Measurements from ENCODE around the gene EMILIN1.
A peak's percentile ranks its signal among the peaks of the same experiment; 100 is the strongest.

EMILIN1 gene

GRCh38 chr2:27042985-27043634 is 35.3 kb upstream of the EMILIN1 start:
- H3K36me3 Mint-ChIP-seq (ENCODE audit: insufficient read depth), result peaks cover 17% of the 10 kb centered on the region
- DNase-seq (ENCODE audit: low spot score in 2 of 2), result no peak
- ATAC-seq (replicated peaks; ENCODE audit: extremely low read depth, poor library complexity, severe bottlenecking), result no peak

GRCh38 chr2:27049422-27050280 is 28.8 kb upstream of the EMILIN1 start:
- peaks cover 13% of the 10 kb centered on the region for H3K27me3 Mint-ChIP-seq
- ATAC-seq (replicated peaks; ENCODE audit: extremely low read depth, poor library complexity, severe bottlenecking), result peak; percentile 22
- H3K4me1 Mint-ChIP-seq, result peaks cover 30% of the 10 kb centered on the region
- peaks cover 8% of the 10 kb centered on the region for H3K9me3 Mint-ChIP-seq
- peak overlapping the region; percentile 100 for H3K27ac Mint-ChIP-seq (ENCODE audit: low read depth)
- DNase-seq (ENCODE audit: low spot score in 2 of 2), result peak in 1 of 2 donors; percentile 37
- peak overlapping the region; percentile 98 for H3K4me3 Mint-ChIP-seq
- H3K36me3 Mint-ChIP-seq (ENCODE audit: insufficient read depth), result peaks cover 36% of the 10 kb centered on the region

More at GRCh38 chr2:27042985-27043634, 35.3 kb upstream of the EMILIN1 start:
- Mint-ChIP-seq H3K4me3 (no peak overlapping the region), H3K27ac (ENCODE audit: low read depth) (no peak overlapping the region), H3K27me3 (no peaks in the 10 kb centered on the region), H3K9me3 (no peaks in the 10 kb centered on the region), H3K4me1 (no peaks in the 10 kb centered on the region)

- ATAC-seq (replicated peaks; ENCODE audit: extremely low read depth, poor library complexity, severe bottlenecking) (peak; percentile 72), DNase-seq (ENCODE audit: low spot score in 2 of 2) (peak; percentile 94 to 98)
- Mint-ChIP-seq H3K27me3 (peaks cover 13% of the 10 kb centered on the region), H3K4me3 (peak overlapping the region; percentile 98), H3K36me3 (ENCODE audit: insufficient read depth) (peaks cover 40% of the 10 kb centered on the region), H3K9me3 (peaks cover 8% of the 10 kb centered on the region), H3K27ac (ENCODE audit: low read depth) (peak overlapping the region; percentile 100), H3K4me1 (peaks cover 30% of the 10 kb centered on the region)
Measured at GRCh38 chr2:27050281-27050995, 28.0 kb upstream of the EMILIN1 start.

- Mint-ChIP-seq H3K4me3 (peak within 1 kb of the TSS; percentile 98), H3K9me3 (peaks cover 8% of the 10 kb centered on the region), H3K36me3 (ENCODE audit: insufficient read depth) (peaks cover 44% of the 10 kb centered on the region), H3K4me1 (peaks cover 30% of the 10 kb centered on the region), H3K27ac (ENCODE audit: low read depth) (peak within 1 kb of the TSS; percentile 100), H3K27me3 (peaks cover 13% of the 10 kb centered on the region)
- peak; percentile 97 to 98 for DNase-seq (ENCODE audit: low spot score in 2 of 2)
- ATAC-seq (replicated peaks; ENCODE audit: extremely low read depth, poor library complexity, severe bottlenecking), result peak; percentile 79
Measured at GRCh38 chr2:27050996-27051901, 27.2 kb upstream of the EMILIN1 start, which contains the start of gene AGBL5. Gene AGBL5 (plus strand): TSS chr2:27051668. CDS start chr2:27052959, 1,291 bp downstream.

- Mint-ChIP-seq H3K36me3 (ENCODE audit: insufficient read depth) (peaks cover 47% of the 10 kb centered on the region), H3K27me3 (peaks cover 13% of the 10 kb centered on the region), H3K4me1 (peaks cover 30% of the 10 kb centered on the region), H3K27ac (ENCODE audit: low read depth) (peak overlapping the region; percentile 100), H3K4me3 (peak overlapping the region; percentile 98), H3K9me3 (peaks cover 8% of the 10 kb centered on the region)
- ATAC-seq (replicated peaks; ENCODE audit: extremely low read depth, poor library complexity, severe bottlenecking), result peak; percentile 1
- no peak for DNase-seq (ENCODE audit: low spot score in 2 of 2)
Measured at GRCh38 chr2:27051902-27052645, 26.3 kb upstream of the EMILIN1 start.

GRCh38 chr2:27053321-27053720 is 25.1 kb upstream of the EMILIN1 start:
- DNase-seq (ENCODE audit: low spot score in 2 of 2), result no peak
- peaks cover 48% of the 10 kb centered on the region for H3K36me3 Mint-ChIP-seq (ENCODE audit: insufficient read depth)
- peaks cover 30% of the 10 kb centered on the region for H3K4me1 Mint-ChIP-seq
- no peak for ATAC-seq (replicated peaks; ENCODE audit: extremely low read depth, poor library complexity, severe bottlenecking)
- H3K9me3 Mint-ChIP-seq, result peaks cover 8% of the 10 kb centered on the region
- H3K27ac Mint-ChIP-seq (ENCODE audit: low read depth), result peak overlapping the region; percentile 100
- peaks cover 13% of the 10 kb centered on the region for H3K27me3 Mint-ChIP-seq
- H3K4me3 Mint-ChIP-seq, result peak overlapping the region; percentile 98

- ATAC-seq (replicated peaks; ENCODE audit: extremely low read depth, poor library complexity, severe bottlenecking) (no peak), DNase-seq (ENCODE audit: low spot score in 2 of 2) (no peak)
- no peak overlapping the region for H3K4me3 Mint-ChIP-seq
Measured at GRCh38 chr2:27053776-27054175, 24.6 kb upstream of the EMILIN1 start.

GRCh38 chr2:27054721-27055120 is 23.7 kb upstream of the EMILIN1 start:
- H3K4me1 Mint-ChIP-seq, result peaks cover 25% of the 10 kb centered on the region
- peaks cover 42% of the 10 kb centered on the region for H3K36me3 Mint-ChIP-seq (ENCODE audit: insufficient read depth)
- peaks cover 13% of the 10 kb centered on the region for H3K27me3 Mint-ChIP-seq
- no peak for DNase-seq (ENCODE audit: low spot score in 2 of 2)
- H3K4me3 Mint-ChIP-seq, result no peak overlapping the region
- H3K9me3 Mint-ChIP-seq, result peaks cover 8% of the 10 kb centered on the region
- no peak for ATAC-seq (replicated peaks; ENCODE audit: extremely low read depth, poor library complexity, severe bottlenecking)
- H3K27ac Mint-ChIP-seq (ENCODE audit: low read depth), result no peak overlapping the region

More at GRCh38 chr2:27053776-27054175, 24.6 kb upstream of the EMILIN1 start:
- Mint-ChIP-seq H3K4me1 (peaks cover 30% of the 10 kb centered on the region), H3K27ac (ENCODE audit: low read depth) (peak overlapping the region; percentile 30), H3K9me3 (peaks cover 8% of the 10 kb centered on the region), H3K36me3 (ENCODE audit: insufficient read depth) (peaks cover 48% of the 10 kb centered on the region), H3K27me3 (peaks cover 13% of the 10 kb centered on the region)

- no peak for ATAC-seq (replicated peaks; ENCODE audit: extremely low read depth, poor library complexity, severe bottlenecking)
- no peak for DNase-seq (ENCODE audit: low spot score in 2 of 2)
- no peaks in the 10 kb centered on the region for H3K9me3 Mint-ChIP-seq
- peaks cover 4% of the 10 kb centered on the region for H3K4me1 Mint-ChIP-seq
- H3K36me3 Mint-ChIP-seq (ENCODE audit: insufficient read depth), result peaks cover 19% of the 10 kb centered on the region
- H3K27ac Mint-ChIP-seq (ENCODE audit: low read depth), result no peak overlapping the region
- H3K27me3 Mint-ChIP-seq, result no peaks in the 10 kb centered on the region
- H3K4me3 Mint-ChIP-seq, result no peak overlapping the region
Measured at GRCh38 chr2:27057184-27057583, 21.2 kb upstream of the EMILIN1 start.

- Mint-ChIP-seq H3K36me3 (ENCODE audit: insufficient read depth) (peaks cover 21% of the 10 kb centered on the region), H3K4me3 (no peak overlapping the region)
Measured at GRCh38 chr2:27058210-27058609, 20.2 kb upstream of the EMILIN1 start.

GRCh38 chr2:27059141-27059820 is 19.1 kb upstream of the EMILIN1 start:
- H3K4me1 Mint-ChIP-seq, result peaks cover 7% of the 10 kb centered on the region
- H3K9me3 Mint-ChIP-seq, result no peaks in the 10 kb centered on the region
- ATAC-seq (replicated peaks; ENCODE audit: extremely low read depth, poor library complexity, severe bottlenecking) (no peak), DNase-seq (ENCODE audit: low spot score in 2 of 2) (no peak)
- peaks cover 21% of the 10 kb centered on the region for H3K36me3 Mint-ChIP-seq (ENCODE audit: insufficient read depth)
- H3K27ac Mint-ChIP-seq (ENCODE audit: low read depth), result no peak overlapping the region
- no peak overlapping the region for H3K4me3 Mint-ChIP-seq
- H3K27me3 Mint-ChIP-seq, result no peaks in the 10 kb centered on the region

More at GRCh38 chr2:27058210-27058609, 20.2 kb upstream of the EMILIN1 start:
- ATAC-seq (replicated peaks; ENCODE audit: extremely low read depth, poor library complexity, severe bottlenecking), result no peak
- DNase-seq (ENCODE audit: low spot score in 2 of 2), result no peak
- H3K27me3 Mint-ChIP-seq, result no peaks in the 10 kb centered on the region
- no peaks in the 10 kb centered on the region for H3K9me3 Mint-ChIP-seq
- H3K27ac Mint-ChIP-seq (ENCODE audit: low read depth), result no peak overlapping the region
- peaks cover 7% of the 10 kb centered on the region for H3K4me1 Mint-ChIP-seq
